Fibroblast of lung (primary cell): ENCODE results near the gene ANKLE2. TPM values are rescaled to one million over a fixed set of nuclear protein-coding genes. Genes with fewer than 3 reads are reported as not detected.
"Not testable (repeated sequence)": the region's sequence is repeated elsewhere in the genome, so short reads cannot be mapped to it uniquely, and the experiment has no call there.

Experiments
- DNase-seq, 2 donors: peaks; one replicate each; pipeline versions ENCODE4 v3.0.0 to v3.0.0-alpha.2; 2010; ENCODE audit warnings: low read depth in 2 of 2
- H2AFZ ChIP-seq: 2 replicates; pipeline ENCODE4 v1.5.1; 2012; ENCODE audit warnings: low read length, control low read depth, inconsistent platforms
- H3K27ac ChIP-seq: 2 replicates; pipeline ENCODE4 v1.5.1; 2011; ENCODE audit warnings: low read length, control low read depth; ENCODE audit not compliant: insufficient read depth
- H3K27me3 ChIP-seq: 2 replicates; pipeline ENCODE4 v1.5.1; 2011; ENCODE audit warnings: mild to moderate bottlenecking, low read length; ENCODE audit not compliant: control insufficient read depth, insufficient read depth
- H3K36me3 ChIP-seq: 2 replicates; pipeline ENCODE4 v1.5.1; 2011; ENCODE audit warnings: low read length; ENCODE audit not compliant: control insufficient read depth, insufficient read depth
- H3K4me1 ChIP-seq: 2 replicates; pipeline ENCODE4 v1.5.1; 2011; ENCODE audit warnings: low read length; ENCODE audit not compliant: control insufficient read depth, insufficient read depth; ENCODE audit errors: extremely low read depth
- H3K4me2 ChIP-seq: 2 replicates; pipeline ENCODE4 v1.5.1; 2011; ENCODE audit warnings: low read length, control low read depth; ENCODE audit not compliant: insufficient read depth; ENCODE audit errors: extremely low read depth
- H3K4me3 ChIP-seq, 4 experiments: fragments of 200-600 bp in 1 of 4; sonication (generic) in 1 of 4; replicated peaks in 1 of 4; 2 replicates each; pipeline ENCODE4 v1.5.1; 2011 to 2016; ENCODE audit warnings: low read length in 4 of 4, low read depth in 3 of 4, mild to moderate bottlenecking in 3 of 4, control low read depth in 2 of 4, inconsistent platforms in 1 of 4, mixed read lengths in 1 of 4; ENCODE audit not compliant: insufficient read depth in 1 of 4; ENCODE audit errors: control extremely low read depth in 1 of 4
- H3K79me2 ChIP-seq: 2 replicates; pipeline ENCODE4 v1.5.1; 2012; ENCODE audit warnings: mild to moderate bottlenecking, low read length, inconsistent platforms; ENCODE audit not compliant: control insufficient read depth, insufficient read depth
- H3K9ac ChIP-seq: 2 replicates; pipeline ENCODE4 v1.5.1; 2011; ENCODE audit warnings: mild to moderate bottlenecking, low read length, control low read depth; ENCODE audit not compliant: insufficient read depth
- H3K9me3 ChIP-seq: 2 replicates; pipeline ENCODE4 v1.5.1; 2012; ENCODE audit warnings: low read depth, low read length; ENCODE audit not compliant: control insufficient read depth, insufficient read depth
- H4K20me1 ChIP-seq: 2 replicates; pipeline ENCODE4 v1.5.1; 2011; ENCODE audit warnings: low read length; ENCODE audit not compliant: control insufficient read depth, insufficient read depth; ENCODE audit errors: extremely low read depth
- EZH2 ChIP-seq: IDR thresholded peaks from 2 replicates; pipeline ENCODE4 v1.5.1; 2012; ENCODE audit warnings: low read length, control low read depth, mild to moderate bottlenecking; ENCODE audit errors: missing control alignments
- polyA plus RNA-seq, 2 donors: library from polyadenylated mRNA; depleted of rRNA in 1 of 2; stranded (reverse) in 1 of 2; unstranded in 1 of 2; fragments of >200 nt; gene quantifications; 2 replicates each; pipeline ENCODE4 v1.2.1, GENCODE V29; 2011 to 2012; ENCODE audit warnings: missing spikeins in 1 of 2
- total RNA-seq: library from RNA; depleted of rRNA; stranded (reverse); fragments of >200 nt; gene quantifications from 2 replicates; pipeline ENCODE4 v1.2.1, GENCODE V29; 2014
- TF ChIP-seq, protein P1 (sequence below), 2 donors: IDR thresholded peaks in 1 of 2; conservative IDR thresholded peaks in 1 of 2; 1 replicate in 1 of 2; 2 replicates in 1 of 2; pipeline ENCODE4 v1.5.1; 2011 to 2012; ENCODE audit warnings: low read length in 2 of 2, control low read depth in 1 of 2, inconsistent platforms in 1 of 2, low read depth in 1 of 2, mild to moderate bottlenecking in 1 of 2

ANKLE2 gene
- total and polyA plus RNA-seq, 2 donors (not counting 1 experiment from before 2014, with no cell fraction given) = 55.8 to 55.9 TPM

GRCh38 chr12:132698341-132698740 is 63.3 kb downstream of the ANKLE2 start:
- no peaks in the 10 kb centered on the region for H4K20me1 ChIP-seq
- no peaks in the 10 kb centered on the region for H3K79me2 ChIP-seq
- TF ChIP-seq EZH2 = no peak
- TF ChIP-seq, protein P1, sequence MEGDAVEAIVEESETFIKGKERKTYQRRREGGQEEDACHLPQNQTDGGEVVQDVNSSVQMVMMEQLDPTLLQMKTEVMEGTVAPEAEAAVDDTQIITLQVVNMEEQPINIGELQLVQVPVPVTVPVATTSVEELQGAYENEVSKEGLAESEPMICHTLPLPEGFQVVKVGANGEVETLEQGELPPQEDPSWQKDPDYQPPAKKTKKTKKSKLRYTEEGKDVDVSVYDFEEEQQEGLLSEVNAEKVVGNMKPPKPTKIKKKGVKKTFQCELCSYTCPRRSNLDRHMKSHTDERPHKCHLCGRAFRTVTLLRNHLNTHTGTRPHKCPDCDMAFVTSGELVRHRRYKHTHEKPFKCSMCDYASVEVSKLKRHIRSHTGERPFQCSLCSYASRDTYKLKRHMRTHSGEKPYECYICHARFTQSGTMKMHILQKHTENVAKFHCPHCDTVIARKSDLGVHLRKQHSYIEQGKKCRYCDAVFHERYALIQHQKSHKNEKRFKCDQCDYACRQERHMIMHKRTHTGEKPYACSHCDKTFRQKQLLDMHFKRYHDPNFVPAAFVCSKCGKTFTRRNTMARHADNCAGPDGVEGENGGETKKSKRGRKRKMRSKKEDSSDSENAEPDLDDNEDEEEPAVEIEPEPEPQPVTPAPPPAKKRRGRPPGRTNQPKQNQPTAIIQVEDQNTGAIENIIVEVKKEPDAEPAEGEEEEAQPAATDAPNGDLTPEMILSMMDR (conservative IDR thresholded peaks at IDR 0.05 in 1 of 2, IDR thresholded peaks at IDR 0.05 in 1 of 2; ENCODE audit: low read depth in 1 of 2, low read length in 2 of 2) = no peak
- H3K9ac ChIP-seq = no peak overlapping the region
- no peaks in the 10 kb centered on the region for H3K9me3 ChIP-seq
- peaks cover 4% of the 10 kb centered on the region for H3K36me3 ChIP-seq
- H3K4me3 ChIP-seq = no peak overlapping the region
- no peaks in the 10 kb centered on the region for H3K27me3 ChIP-seq
- no peak overlapping the region for H3K4me2 ChIP-seq
- no peak overlapping the region for H2AFZ ChIP-seq
- H3K27ac ChIP-seq = no peak overlapping the region
- no peak for DNase-seq
- no peaks in the 10 kb centered on the region for H3K4me1 ChIP-seq

DNA sequence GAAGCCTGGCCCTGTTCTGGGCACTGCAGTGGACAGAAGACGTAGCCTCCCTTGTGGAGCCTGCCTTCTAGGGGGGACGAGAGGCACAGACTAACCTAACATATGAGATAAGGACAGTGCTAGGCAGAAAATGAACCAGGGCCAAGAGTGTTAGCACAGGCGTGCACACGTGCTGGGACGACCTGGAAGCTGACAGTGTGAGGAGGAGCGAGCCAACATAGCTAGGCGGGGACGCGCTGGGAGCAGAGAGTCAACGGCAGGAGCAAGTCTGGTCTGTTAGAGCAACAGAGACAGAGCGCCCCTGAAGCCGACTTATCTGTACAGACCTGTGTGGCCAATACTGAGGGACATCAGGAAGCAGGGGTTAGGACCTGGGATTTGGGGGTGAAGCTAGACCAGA is 66.2 kb downstream of the ANKLE2 start:
- Histone ChIP-seq H3K4me2 (no peak overlapping the region), H3K27me3 (no peaks in the 10 kb centered on the region), H3K79me2 (no peaks in the 10 kb centered on the region), H4K20me1 (no peaks in the 10 kb centered on the region), H2AFZ (no peak overlapping the region), H3K4me1 (no peaks in the 10 kb centered on the region), H3K9me3 (no peaks in the 10 kb centered on the region), H3K4me3 (no peak overlapping the region), H3K9ac (no peak overlapping the region), H3K36me3 (peaks cover 4% of the 10 kb centered on the region), H3K27ac (no peak overlapping the region)
- TF ChIP-seq, protein P1 (conservative IDR thresholded peaks at IDR 0.05 in 1 of 2, IDR thresholded peaks at IDR 0.05 in 1 of 2; ENCODE audit: low read depth in 1 of 2, low read length in 2 of 2) = no peak
- TF ChIP-seq EZH2 = no peak
- DNase-seq = no peak

DNA sequence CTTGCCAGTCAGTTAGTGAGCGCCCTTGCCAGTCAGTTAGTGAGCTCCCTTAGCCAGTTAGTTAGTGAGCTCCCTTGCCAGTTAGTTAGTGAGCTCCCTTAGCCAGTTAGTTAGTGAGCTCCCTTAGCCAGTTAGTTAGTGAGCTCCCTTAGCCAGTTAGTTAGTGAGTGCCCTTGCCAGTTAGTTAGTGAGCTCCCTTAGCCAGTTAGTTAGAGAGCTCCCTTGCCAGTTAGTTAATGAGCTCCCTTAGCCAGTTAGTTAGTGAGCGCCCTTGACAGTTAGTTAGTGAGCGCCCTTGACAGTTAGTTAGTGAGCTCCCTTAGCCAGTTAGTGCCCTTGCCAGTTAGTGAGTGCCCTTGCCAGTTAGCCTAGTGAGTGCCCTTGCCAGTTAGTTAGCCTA is 66.7 kb downstream of the ANKLE2 start:
- not testable (repeated sequence) for H4K20me1 ChIP-seq, H3K27ac ChIP-seq, H3K4me2 ChIP-seq, H3K79me2 ChIP-seq, H2AFZ ChIP-seq, H3K9me3 ChIP-seq, H3K9ac ChIP-seq, DNase-seq, H3K27me3 ChIP-seq, H3K4me1 ChIP-seq, H3K4me3 ChIP-seq, H3K36me3 ChIP-seq

GRCh38 chr12:132692030-132692429 is 69.6 kb downstream of the ANKLE2 start:
- not testable (repeated sequence) for H3K4me2 ChIP-seq, H4K20me1 ChIP-seq, H3K9me3 ChIP-seq, H2AFZ ChIP-seq, H3K9ac ChIP-seq, DNase-seq, H3K36me3 ChIP-seq, H3K4me3 ChIP-seq, H3K27ac ChIP-seq, H3K79me2 ChIP-seq, H3K27me3 ChIP-seq, H3K4me1 ChIP-seq
